Activated CD8-positive, alpha-beta memory T cell treated with anti-CD3 and anti-CD28 coated beads, Interleukin-2, amount 50 U/mL, for 1 hour (primary cell): ENCODE measurements around the gene MASP2.
"Not testable (repeated sequence)": the region's sequence is repeated elsewhere in the genome, so short reads cannot be mapped to it uniquely, and the experiment has no call there.

Experiments used
- DNase-seq: peaks from one replicate; pipeline ENCODE4 v3.0.0-alpha.2; 2020; ENCODE audit errors: extremely low read depth

The MASP2 gene

DNA sequence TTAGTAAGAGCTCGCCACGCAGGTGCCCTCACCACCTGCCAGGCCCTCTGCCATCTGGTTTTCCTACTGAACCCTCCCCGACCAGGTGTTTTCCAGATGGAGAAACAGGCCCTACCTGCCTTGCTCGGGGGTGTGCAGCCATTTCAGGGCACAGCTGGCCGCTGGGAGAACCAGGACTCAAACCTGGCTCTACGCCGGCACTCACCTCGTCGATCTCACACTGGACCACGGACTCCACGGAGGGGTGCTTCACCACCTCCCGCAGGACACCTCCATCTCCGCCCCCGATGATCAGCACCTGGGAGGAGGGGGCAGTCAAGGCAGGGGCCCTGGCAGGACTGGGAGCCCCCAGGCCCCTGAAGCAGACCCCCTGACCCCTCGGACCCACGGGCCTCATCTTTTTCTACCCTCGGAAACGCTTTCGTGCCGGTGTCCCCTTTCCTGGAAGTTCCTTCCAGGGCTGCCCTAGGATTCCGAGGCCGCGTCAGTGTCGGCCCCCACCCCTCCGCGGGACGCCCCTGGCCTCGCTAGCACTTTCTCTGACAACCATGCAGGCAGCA lies 11.6 kb upstream of the MASP2 start:
- DNase-seq, result no peak

DNA sequence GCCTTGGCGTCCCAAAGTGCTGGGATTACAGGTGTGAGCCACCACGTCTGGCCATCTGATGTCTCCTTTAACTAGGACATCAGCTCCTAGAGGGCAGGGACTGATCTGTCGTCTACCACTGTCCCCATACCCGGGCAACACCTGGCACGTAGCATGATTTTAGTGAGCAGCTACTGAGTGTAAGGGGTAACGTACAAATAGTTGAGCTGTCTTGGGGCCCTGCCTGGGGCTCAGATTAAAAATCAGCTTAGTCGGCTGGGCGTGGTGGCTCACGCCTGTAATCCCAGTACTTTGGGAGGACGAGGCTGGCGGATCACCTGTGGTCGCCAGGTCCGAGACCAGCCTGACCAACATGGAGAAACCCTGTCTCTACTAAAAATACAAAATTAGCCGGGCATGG lies 11.0 kb upstream of the MASP2 start:
- DNase-seq, result no peak

DNA sequence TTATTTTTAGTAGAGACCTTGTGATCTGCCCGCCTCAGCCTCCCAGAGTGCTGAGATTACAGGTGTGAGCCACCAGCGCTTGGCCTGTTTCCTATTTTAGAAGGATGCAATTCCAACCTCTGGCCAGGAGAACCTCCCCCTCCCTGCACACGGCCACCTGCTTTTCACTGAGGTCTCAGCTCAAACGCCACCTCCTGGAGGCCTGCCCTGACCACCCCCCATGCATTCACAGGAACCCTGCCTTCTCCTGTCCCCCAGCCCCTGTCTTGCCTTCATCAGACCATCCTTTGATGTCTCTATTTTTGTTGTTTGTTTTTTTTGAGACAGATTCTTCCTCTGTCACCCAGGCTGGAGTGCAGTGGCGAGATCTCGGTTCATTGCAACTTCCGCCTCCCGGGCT lies 10.4 kb upstream of the MASP2 start:
- DNase-seq, result no peak

DNA sequence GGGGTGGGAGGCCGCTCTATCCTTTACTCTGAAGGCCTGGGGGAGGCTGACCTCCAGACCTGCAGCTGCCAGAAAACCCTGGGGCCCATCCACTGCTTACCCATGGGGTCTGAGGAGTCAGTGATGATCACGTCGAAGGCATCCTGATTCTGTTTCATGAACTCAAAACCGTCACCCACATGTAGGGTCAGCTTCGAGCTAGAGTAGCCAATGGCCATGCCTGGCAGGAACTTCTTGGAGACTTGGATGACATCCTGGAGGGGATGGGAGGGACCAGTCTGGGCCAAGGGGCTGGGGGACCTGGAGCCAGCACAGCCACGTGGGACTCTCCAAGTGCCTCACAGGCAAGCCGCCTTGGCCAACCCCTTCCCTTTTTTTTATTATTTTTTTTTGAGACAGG lies 9.5 kb upstream of the MASP2 start:
- no peak for DNase-seq

DNA sequence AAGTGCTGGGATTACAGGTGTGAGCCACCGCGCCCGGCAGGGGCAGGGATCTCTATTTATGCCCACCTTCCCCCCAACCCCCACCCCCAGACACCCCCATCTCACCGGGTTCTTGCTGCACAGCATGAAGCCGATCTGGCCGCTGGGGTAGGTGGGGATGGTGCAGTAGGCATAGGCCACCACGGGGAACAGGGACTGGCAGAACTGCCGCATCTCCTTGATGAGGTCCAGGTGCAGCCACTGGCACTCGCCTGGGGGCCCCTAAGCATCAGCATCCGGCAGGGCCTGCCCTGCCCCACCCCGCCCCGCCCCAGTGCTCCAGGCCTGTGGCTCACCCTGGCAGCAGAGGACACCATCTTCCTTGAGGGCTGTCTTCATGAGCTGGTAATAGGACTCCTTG lies 8.6 kb upstream of the MASP2 start:
- DNase-seq, result no peak

DNA sequence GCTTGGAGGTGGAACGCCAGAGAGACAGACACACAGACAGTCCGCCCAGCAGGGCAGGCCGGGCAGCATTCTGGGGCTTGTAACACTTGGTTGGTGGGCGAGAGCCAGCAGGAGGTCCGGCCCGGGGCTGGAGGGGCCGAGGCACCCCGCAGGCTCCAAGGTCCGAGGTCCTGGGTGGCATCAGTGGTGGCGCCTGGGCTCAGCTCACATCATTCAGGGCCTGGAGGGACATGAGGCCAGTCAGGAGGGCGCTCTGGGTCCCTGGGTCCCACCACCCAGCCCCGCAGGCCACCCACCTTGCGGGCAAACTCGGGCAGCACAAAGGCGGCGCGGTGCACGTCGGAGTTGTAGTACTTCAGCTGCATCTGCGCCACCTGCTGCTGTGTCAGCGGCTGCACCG lies 7.6 kb upstream of the MASP2 start:
- no peak for DNase-seq

DNA sequence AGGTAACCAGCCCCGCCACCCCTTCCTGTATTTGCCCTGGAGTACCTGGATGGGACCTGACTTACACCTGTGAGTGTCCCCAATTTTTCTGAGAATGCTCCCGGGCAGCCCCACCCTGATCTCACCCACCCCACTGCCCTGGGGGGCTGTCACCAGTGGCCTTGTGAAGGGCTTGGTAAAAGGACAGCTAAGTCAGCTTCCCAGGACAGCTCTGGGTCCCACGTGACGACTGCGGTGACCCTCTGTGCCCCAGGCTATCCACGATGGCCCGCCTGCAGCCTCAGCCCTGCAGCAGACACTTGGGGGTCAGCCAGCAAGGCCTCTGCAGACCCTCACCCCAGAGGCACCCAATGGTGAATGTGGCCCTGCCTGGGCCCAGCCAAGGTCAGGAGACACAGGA lies 7.1 kb upstream of the MASP2 start:
- no peak for DNase-seq

DNA sequence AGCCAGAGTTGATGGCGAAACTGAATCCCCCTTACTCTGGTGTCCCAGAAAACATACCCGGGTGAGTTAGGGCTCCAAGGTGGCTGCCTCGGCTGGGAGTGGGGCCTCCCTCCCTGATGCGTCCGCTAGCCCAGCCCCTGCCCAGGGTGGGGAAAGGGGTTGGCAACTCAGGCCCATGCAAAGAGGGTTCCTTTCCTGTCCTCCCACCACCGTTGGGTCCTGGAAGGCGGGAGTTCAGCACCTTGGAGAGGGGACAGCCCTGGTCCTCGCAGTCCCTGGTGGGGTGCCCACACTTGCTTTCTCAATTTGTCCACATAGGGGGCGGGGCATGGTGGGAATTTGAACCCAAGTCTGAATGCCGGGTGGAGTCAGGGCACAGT lies 6.7 kb upstream of the MASP2 start:
- no peak for DNase-seq

DNA sequence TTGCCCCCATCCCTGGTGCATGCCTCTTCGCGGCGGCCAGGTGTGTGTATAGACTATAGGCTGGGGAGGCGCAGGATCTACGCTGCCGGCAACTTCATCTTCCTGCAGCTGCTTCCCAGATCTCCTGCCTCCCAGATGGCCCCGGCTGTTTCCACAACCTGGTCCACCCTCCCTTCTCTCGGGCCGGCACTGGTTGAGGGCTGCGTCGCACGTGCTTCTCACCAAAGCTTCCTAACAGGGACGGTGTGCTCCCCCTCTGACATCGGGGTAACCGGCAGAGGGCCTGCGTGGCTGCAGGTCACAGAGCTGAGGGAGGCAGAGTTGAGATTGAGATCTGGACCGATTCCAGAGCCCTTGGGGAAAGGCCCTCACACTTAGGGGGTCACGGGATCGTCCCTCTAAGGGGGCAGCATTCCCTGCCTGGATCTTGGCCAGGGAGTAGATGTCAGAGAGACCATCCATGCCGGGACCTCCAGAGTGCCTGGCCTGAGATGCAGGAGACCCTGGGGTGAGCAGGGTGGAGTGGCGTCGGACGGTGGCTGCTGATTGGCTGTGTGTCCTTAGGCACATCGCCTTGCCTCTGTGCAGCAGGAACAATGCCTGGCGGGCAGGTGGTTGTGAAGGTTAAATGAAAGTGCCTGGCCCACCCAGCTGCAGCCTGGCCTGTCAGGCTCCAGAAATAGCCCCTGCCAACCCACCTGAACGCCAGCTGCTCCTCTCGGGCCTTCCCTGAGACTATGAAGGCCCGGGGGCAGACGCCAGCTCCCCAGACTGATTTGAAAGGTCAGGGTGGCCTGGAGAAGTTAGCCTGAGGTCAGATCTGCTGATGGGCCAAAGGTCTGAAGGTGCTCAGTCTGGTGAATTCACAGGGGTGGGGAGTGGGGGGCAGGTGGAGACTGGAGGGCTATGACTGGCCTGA lies 6.1 kb upstream of the MASP2 start:
- DNase-seq, result no peak

DNA sequence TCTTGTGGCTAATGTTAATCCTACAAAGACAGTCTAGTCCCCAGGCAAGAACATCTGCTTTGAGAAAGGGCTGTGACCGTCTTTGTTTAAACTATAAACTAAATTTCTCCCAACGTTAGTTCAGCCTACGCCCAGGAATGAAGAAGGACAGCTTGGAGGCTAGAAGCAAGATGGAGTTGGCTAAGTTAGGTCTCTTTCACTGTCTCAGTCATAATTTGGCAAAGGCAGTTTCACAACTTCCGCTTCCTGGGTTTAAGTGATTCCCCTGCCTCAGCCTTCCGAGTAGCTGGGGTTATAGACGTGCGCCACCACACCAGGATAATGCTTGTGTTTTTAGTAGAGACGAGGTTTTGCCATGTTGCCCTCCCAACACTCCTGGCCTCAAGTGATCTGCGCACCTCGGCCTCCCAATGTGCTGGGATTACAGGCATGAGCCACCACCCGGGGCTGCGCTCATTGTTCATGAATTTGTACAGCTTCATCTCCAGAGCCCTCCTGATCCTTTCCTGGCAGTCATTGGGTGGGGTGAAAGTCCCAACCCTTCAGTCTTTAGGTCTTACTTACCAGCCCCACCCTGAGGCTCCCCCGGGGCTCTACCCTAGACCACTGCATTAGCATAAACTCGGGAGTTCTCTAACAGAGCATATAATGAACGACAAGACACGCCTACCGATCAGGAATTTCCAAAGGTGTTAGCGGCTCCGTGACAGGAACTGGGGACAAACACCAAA lies 4.9 kb upstream of the MASP2 start:
- DNase-seq, result no peak

DNA sequence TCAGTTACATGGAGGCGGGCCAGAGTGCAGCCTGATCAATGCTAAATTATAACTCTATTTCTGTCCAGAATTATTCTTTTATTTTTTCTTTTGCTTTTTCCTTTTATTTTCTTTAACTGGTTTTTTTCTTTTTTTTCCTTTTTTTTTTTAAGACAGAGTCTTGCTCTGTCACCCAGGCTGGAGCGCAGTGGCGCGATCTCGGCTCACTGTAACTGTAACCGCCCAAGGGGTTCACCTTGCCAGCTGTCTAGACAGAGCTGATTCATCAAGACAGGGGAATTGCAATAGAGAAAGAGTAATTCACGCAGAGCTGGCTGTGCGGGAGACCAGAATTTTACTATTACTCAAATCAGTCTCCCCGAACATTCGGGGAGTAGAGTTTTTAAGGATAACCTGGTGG lies 4.1 kb upstream of the MASP2 start:
- not testable (repeated sequence) for DNase-seq

DNA sequence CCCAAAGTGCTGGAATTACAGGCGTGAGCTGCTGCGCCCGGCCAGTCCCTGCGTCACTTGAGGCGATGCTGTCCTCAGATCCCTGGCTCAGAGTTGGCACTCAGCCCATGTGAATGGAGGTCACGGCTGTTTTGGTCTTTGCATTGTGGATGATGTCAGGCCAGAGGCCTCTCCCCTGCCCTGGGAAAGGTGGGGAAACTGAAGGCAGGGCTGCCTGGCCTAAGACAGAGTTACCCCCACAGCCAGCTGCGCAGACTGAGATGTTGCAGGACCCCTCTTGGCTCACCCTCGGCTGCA lies 821 bp downstream of the MASP2 start:
- no peak for DNase-seq

DNA sequence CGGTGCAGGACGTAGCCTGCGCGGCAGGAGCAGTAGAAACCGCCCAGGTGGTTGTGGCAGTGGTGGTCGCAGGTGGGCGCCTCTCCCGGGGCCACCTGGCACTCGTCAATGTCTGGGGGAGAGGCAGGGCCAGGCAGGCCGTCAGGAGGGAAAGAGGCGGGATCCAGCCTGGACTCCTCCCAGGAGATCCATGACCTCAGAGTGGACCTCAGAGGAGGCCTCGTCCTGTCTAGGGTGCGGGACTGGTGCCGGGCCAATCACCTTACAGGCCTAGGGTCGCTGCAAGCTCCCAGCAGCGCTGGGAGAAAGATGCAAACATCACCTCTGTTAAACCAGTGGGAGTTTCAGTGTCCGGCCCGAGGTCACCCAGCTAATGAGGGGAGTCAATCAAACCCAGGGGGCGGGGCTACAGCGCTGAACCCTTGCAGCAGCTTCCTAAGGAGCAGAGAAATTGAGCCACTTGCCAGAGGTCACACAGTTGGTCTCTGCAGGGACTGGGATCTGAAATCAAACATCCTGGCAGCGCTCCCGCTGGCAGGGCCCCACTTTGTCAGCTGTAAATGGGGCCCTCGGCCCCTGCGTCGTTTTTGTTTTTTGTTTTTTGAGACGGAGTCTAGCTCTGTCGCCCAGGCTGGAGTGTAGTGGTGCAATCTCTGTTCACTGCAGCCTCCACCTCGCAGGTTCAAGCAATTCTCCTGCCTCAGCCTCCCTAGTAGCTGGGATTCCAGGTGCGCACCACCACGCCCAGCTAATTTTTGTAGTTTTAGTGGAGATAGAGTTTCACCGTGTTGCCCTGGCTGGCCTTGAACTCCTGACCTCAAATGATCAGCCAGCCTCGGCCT lies 1.4 kb downstream of the MASP2 start:
- DNase-seq, result no peak

DNA sequence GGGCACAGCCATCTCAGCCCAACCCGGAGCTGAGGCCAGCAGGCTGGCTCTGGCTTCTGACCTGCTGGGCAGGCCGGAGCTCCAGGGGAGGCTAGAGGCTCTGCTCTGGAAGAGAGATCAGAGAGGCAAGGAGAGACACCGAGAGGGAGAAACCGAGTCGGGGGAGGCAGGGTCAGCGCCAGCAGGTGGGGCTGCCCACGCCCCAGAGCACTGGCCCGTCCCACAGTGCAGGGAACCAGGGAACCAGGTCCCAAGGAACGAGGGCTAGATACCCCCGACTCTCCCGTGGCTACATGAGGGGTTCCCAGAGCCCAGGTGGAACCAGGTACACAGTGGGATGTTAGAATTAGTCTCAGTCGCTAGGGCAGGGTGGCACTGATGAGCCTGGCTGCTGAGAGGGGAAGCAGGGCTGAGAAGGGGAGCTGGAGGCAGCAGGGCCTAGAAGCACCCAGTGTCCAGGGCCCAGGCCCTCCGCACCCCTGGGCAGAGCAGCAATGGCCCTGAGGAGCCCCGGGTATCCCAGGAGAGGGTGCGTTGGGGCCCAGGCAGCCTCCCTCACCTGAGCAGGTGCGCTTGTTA lies 2.1 kb downstream of the MASP2 start:
- DNase-seq, result no peak

DNA sequence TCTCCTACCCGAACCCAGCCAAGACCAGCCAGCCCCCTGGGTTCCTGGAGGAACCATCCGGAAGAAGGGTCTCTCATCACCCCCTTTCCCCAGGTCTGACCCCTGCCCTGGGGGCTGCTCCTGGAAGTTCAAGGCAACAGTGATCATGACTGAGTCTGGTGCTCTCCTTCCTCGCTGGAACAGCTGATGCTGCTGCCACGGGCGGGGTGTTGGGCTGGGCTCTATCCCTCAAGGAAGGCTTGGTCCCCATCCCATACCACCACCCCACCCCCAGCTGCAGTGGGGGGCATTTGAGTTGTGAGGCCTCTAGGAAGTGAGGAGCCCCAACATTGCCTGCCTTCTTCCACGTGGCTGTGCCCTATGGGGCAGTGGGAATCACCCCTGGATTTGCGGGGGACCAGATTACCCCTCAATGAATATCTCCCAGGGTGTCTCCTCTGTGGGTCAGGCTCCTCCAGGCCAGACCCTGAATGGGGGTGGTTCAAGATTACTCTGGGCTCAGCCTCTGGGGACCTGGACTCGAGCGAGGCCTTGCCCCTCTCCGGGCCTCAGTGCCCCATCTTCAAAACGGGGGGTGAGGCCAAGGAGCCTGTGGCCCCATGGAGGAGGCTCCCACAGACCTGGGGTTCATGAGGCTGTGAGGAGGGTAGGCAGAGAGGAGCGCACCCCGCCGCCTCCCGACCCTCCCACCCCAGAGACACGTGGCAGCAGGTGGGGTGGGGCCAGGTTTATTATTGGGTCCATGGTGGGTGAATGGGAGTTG lies 2.8 kb downstream of the MASP2 start:
- no peak for DNase-seq

DNA sequence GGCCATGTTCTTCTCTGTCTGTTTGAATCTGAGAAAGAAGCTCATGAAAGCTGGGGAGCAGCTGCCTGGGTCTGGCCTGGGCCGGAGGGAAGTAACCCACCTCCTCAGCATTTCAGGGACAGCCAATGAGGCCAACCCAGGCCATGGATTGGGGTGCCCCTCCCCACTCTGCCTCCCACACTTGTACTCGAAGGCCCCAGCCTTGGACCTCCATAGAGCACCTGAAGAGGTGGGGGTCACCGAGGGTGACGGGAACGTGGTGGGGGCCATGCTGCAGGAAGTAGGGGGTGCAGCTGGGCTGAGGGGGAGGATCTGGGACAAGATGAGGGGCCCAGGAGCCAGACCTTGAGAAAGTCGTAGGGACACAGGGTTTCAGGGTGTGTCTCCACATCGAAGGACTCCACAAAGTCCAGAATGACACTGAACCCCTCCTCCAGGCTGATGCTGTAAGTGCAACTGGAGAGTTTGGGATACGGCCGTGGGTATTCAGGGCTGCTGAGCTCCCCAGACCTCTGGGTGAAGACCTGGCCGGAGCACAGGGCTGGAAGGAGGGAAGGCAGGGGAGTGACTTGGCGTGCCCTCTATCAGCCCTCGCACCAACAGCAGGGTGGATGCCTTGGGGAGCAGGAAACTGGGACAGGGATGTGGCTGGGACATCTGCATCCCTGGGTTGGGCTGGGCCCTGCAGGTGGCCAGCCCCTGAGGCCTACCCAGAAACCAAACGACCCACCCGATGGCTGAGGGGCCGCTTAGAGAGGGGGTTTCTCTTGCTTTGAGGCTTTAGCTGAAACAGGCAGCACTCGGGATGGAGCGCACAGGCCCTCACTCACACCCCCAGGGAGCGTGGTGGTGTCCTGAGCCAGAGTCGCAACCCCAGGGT lies 3.8 kb downstream of the MASP2 start:
- no peak for DNase-seq

DNA sequence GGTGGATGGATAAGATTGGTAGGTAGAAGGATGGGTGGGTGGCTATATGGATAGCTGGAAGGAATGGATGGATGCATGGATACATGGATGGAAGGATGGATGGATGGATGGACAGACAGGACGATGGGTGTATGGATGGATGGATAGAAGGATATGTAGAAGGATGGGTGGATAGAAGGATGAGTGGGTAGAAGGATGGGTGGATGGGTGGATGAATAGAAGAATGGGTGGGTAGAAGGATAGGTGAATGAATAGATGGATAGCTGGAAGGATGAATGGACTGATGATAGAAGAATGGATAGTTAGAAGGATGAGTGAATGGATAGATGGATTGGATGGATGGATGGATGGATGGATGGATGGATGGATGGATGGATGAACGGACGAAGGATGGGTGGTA lies 5.0 kb downstream of the MASP2 start:
- DNase-seq, result no peak

DNA sequence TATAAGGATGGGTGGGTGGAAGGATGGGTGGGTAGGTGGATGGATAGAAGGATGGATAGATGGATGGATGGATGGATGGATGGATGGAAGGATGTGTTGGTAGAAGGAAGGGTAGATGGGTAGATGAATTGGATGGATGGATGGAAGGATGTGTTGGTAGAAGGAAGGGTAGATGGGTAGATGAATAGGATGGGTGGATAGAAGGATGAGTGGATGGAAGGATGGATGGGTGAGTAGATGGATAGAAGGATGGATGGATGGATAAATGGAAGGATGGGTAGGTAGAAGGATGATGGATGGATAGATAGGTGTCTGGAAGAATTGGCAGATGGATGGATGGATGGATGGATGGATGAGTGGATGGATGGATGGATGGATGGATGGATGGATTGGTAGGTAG lies 6.0 kb downstream of the MASP2 start:
- DNase-seq, result no peak

DNA sequence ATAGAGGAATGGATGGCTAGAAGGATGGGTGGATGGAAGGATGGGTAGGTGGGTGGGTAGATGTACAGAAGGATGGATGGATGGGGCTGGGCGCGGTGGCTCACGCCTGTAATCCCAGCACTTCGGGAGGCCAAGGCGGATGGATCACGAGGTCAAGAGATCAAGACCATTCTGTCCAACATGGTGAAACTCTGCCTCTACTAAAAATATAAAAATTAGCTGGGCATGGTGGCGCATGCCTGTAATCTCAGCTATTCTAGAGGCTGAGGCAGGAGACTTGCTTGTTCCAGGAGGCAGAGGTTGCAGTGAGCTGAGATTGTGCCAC lies 7.0 kb downstream of the MASP2 start:
- not testable (repeated sequence) for DNase-seq

DNA sequence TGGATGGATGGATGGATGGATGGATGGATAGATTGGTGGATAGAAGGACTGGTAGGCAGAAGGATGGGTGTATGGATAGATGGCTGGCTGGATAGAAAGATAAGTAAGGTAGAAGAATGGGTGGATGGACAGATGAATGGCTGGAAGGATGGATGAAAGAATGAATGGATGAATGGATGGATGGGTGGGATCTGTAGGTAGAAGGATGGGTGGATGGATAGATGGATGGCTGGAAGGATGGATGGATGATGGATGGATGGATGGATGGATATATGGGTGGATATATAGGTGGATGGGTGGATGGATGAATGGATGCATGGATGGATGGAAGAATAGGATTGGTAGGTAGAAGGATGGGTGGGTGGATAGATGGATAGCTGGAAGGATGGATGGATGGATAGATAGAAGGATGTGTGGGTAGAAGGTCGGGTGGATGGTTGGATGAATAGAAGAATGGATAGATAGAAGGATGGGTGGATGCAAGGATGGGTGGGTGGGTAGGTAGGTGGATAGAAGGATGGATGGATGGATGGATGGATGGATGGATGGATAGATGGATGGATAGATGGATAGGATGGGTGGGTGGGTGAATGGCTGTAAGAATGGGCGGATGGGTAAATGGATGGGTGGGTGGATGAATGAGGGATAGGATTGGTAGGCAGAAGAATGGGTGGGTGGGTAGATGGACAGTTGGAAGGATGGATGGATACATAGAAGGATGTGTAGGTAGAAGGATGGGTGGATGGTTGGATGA lies 7.5 kb downstream of the MASP2 start:
- no peak for DNase-seq
